GM19372 (cell line): ENCODE measurements around the gene NSD2.
"Not testable (repeated sequence)": the region's sequence is repeated elsewhere in the genome, so short reads cannot be mapped to it uniquely, and the experiment has no call there.

Experiments
- ATAC-seq: cut with Tn5 transposase; IDR thresholded peaks from one replicate; pipeline ENCODE4 v1.9.1; 2021; ENCODE audit warnings: mild to moderate bottlenecking, low read depth, moderate library complexity; ENCODE audit not compliant: unreplicated experiment

The NSD2 gene

DNA sequence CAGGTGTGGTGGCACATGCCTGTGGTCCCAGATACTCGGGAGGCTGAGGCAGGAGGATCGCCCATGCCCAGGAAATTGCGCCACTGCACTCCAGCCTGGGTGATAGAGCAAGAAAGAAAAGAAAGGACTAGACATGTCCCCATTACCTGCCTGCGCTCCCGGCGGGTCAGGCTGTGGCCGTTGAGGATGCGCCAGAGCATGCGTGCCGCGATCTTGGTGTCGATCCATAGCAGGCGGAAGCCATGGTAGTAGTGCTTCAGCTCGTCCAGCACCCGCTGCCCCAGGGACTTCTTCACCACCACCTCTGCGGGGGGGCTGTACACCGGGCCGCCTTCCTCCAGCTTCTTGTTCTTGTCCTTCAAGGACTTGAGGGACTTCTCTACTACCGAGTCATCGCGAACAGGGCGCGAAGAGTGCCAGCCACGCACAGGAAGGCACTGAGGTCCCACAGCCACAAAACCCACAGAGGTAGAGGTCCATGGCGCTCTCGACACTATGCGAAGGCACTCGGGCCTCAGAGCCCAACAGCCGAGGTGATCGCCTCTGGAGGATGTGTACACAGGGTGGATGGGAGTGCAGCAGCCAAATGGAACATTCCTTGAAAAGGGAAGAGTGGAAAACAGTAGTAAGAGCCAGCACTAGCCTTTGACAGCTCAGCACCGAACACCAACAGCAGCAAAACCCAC, 29.8 kb upstream of the NSD2 start:
- no peak for ATAC-seq

DNA sequence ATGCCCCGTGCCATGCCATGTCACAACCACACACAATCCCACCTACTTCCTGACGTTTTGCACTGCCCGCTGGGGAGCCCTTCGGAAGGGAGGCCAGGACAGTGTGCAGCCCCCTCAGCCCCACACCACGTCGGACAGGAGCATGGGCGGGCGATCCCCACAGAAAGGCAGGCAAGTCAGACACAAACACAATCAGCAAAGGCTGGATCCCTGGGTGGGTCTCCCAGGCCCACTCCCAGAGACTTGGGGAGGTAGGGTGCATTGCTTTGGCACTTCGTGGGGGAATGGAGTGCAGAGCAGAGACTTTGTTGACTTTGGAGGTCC, 29.3 kb upstream of the NSD2 start:
- ATAC-seq: no peak

DNA sequence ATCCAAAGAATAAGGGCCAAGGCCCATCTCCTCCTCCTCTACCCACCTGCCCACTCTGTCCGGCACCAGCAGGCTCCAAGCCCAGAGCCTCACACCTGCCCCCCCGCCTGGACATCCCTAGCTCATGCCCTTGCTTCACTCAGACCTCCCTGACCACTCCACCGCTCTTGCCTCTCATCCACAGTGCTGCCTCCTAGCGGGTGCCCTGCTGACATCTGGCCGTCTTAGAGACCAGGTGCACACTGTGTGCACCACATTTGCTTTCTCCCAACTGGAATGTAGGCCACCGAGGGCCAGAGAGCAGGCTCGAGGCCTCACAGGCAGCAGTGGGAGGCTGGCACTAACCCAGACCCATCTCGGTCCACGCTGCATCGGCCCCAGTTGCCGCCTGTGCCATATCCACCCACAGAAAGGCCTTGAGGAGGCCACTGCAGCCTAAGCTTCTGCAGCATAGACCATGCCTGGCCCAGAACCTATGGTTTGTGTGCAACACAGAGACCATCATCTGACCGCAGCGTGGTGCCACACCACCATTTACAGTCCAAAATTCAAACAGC, 28.8 kb upstream of the NSD2 start:
- no peak for ATAC-seq

DNA sequence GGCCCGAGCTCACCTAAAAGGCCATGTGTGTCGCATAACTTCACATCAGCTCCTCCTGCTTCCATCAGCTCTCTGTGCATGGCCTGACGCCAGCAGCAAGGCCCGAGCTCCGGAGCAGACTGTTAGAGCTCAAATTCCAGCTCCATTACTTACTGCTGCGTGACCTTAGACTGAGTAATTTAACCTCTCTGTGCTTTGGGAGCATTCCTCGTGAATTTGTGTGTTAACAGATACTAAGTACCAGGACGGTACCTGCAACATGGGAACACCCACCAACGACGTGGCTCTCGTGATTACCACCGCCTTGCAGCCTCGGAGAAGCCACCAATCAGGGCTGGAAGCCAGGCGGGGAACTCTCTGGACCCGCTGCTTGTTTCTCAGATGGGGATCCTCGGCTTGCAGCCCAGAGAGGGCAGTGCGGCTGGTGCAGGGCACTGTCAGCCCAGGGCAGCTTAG, 28.2 kb upstream of the NSD2 start:
- no peak for ATAC-seq

DNA sequence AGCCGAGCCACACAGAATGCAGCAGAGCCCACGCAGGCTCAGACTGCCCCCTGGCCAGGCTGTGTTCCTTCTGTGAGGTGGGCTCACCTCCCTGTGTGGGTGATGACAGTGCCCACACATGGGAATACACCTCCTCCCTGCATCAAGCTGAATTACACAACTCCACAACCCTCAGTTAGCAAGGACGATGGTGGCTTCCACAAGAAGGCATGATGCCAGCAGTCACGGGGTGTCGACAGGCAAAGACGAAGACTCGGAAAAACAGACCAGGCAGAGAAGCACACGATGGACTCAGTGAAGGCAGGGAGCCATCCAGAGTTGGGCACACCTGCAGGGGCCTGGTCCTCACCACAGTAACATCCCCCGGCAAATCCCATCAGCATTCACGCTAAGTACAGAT, 27.3 kb upstream of the NSD2 start:
- ATAC-seq: no peak

DNA sequence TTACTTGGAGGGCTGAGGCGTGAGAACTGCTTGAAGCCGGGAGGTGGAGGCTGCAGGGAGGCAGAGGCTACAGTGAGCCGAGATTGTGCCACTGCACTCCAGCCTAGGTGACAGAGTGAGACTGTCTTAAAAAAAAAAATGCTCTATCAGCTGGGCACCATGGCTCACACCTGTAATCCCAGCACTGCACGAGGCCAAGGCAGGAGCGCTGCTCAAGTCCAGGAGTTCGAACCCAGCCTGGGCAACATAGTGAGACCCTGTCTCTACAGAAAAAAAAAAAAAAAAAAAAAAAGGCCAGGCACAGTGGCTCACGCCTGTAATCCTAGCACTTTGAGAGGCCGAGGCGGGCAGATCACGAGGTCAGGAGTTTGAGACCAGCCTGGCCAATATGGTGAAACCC, 26.6 kb upstream of the NSD2 start:
- ATAC-seq: not testable (repeated sequence)

DNA sequence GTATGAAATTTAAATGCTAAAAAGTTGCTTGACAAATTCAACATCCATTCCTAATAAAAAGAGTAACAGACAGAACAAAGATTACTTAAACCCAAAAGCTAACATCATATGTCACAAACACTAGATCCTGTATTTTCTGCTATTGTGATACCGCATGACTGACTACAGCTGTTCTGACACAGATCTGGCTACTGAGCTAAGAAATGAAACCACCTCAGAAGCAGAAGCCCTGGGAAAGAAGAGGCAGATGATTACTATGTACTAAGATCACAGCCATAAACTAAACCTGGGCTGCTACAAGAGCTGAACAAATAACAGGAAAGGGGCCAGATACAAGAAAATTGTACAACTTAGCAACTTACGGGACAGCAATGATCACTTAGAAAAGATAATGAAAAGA, 24.6 kb upstream of the NSD2 start:
- no peak for ATAC-seq

DNA sequence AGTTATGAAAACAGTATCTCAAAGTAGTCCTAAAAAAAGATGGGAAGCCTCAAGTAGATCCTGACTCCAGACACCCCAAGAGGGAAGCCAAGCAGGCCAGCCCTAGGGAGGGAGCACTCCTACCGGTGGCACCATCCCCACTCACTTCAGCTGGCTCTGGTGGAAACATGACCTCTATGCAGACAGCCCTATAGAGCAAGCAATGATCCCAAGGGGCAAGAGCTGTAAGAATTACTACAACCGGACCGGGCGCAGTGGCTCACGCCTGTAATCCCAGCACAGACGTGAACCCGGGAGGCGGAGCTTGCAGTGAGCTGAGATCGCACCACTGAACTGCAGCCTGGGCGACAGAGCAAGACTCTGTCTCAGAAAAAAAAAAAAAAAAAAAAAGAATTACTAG, 20.9 kb upstream of the NSD2 start:
- no peak for ATAC-seq

DNA sequence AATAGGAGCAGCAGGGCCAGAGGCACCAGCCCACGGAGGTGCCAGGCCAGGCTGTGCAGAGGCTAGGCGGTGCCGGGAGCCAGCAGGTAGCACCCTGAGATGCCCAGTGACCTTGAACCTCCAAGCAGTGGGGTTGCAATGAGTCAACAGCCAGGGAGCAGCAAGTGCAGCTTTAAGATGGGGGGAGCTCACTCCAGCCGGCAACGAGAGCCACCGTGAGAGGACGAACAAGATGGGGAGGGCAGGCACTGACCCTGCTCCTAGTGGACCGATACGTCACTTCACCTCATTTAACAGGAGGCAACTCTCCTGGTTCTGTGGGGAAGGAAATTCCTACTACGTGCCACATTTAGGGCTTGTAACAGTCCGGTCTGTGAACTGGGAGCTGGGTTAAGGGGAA, 20.0 kb upstream of the NSD2 start:
- ATAC-seq: no peak

DNA sequence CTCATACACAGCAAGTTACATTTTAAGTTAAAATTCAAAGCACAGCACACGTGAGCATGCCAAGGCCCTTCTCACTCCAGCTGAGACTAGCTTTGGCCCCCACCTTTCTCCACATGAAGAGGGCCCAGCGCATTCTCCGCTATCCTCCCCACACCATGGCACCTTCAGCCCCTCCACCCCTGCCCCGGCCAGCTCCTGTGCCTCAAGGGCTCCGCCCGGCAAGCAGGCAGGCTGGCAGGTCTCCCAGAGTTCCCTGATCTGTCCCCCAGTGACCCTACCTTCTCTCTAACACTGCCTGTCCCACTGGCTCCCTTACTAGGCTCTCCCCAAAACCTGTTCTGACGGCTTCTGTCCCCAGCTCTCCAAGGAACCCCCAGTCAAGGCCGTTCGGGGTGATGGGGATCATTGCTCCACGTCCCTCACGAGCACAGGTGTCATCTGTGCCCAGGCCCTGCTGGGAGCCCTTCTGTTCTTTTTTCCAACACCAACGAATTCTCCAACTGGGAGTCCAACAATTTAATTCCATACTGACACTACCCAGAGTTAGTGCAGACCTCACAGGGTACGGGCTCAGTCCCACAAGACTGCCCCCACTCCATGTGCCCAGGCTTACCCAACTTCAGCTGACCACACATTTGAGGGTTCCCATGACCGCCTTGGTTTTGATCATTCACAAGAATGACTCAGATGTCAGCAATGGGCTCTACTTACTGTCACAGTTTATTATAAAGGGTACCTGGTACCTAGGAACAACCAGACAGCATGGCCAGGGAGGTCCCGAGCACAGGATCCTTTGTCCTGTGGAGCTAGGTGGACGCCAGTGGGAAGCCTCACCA, 19.4 kb upstream of the NSD2 start:
- ATAC-seq: no peak

DNA sequence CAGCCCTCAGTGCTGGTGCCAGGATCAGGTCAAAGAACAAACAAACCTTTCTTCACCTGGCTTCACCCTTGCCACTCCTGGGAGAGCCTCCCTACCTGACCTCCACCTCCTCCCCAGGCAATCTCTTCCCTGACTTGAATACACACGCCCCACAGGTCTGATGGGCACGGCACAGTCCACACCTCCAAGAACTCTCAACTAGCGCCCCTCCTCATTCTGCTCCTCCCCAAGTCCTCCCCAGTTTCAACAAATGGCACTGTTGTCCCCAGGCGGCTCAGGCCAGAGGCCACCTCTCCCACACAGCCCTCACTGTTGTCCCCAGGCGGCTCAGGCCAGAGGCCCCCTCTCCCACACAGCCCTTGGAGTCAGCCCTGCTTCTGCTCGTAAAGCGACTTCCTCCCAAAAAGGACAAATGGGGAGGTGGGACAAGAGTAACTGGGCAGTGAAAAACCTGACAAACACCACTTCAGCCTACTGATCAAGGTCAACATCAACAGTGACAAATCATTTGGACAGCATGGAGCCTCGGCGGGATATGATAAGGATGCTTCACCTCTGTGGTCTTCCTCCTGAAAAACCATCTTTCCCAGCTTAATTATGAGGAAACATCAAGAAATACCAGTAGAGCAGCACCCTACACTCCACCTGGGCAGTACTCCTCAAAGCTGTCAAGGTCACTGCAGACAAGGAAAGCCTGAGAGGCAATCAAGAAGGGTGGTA, 18.1 kb upstream of the NSD2 start:
- ATAC-seq: no peak

DNA sequence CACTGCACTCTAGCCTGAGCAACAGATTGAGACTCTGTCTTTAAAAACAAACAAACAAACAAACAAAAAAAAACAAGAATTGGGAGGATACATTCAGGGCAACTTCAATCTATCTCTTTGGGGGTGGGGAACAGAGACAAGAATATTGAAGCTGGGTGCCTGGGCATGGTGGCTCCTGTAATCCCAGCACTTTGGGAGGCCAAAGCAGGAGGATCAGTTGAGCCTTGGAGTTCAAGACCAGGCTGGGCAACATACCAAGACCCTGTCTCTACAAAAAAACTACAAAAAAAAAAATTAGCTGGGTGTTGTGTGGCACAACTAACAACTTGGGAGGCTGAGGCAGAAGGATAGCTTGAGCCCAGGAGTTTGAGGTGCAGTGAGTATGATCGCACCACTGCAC, 16.4 kb upstream of the NSD2 start:
- ATAC-seq: no peak

DNA sequence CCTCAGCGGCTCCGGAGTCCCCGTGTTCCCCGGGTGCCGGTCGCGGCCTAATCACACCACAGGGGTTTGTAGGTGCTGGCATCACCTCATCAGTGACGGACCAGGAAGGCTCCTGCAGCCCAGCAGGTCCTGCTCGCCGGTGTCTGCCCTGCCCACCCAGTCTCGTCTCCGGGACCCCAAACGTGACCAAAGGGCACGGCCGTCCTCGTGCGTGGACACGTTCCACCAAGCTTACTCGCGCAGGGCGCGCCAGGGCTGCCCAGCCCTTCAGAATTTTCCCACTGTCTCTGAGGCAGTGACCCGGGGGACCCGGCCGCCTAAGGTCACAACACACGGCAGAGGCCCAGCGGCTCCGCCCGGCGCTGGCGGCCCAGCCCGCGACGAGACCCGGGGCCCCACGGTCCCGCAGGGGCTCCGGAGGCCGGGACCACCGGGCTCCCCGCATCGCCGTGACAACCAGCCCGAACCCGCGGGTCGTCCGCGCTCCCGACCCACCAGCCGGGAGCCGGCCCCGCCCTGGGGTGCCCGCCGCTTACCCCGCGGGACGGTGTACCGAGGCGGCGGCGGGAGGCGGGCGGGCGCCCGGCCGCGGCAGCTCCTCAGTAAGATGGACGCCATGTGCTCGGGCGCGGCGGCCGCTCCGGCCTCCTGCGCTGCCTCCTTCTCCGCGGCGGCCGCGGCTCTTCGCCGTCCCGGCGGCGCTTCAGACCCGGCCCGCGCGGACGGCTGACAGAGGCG, 15.7 kb upstream of the NSD2 start:
- peak; percentile 24 for ATAC-seq

DNA sequence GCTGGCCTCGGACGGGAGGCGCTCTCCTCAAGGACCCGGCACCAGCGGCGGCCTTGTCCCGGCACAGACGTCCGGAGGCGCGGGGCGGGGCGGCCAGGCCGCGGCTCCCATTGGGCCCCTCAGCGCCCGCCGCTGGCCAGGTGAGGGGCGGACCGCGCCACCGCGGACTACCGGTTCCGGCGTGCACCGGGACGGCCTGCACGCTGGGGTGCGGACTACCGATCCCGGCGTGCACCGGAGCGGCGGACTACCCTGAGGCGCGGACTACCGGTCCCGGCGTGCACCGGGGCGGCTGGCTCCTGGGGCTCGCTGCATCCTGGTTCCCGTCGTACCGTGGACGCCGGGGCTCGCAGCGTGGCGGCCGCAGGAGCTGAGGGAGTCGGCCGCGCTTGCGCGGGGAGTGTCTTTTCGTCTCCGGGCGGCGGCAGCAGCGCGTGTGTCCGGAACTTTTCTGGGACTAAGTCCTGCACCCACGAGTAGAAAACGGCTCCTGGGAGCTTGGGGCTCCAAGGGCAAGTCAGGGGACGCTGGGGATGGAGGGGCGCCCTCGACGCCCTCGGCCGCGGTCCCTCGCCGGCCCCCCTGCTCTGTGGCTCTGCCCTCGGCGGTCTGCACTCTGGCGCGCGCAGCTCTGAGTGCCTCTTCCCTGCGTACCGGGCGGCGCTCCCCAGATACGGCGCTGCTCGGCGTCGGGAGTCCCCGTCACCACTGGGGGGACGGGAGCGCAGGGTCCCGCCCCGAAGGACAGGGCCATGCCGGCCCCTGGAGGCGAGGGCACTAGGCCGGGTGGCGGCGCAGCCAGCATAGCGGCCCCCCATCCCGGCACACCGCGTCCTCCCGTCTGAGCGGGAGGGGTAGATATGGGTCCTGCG, 14.9 kb upstream of the NSD2 start, which contains the start of gene LETM1:
Gene LETM1, minus strand, starts transcription at position 86 of the 872 bp plus-strand sequence. CDS start 206 bp downstream, outside the sequence.
- peak; percentile 85 for ATAC-seq

DNA sequence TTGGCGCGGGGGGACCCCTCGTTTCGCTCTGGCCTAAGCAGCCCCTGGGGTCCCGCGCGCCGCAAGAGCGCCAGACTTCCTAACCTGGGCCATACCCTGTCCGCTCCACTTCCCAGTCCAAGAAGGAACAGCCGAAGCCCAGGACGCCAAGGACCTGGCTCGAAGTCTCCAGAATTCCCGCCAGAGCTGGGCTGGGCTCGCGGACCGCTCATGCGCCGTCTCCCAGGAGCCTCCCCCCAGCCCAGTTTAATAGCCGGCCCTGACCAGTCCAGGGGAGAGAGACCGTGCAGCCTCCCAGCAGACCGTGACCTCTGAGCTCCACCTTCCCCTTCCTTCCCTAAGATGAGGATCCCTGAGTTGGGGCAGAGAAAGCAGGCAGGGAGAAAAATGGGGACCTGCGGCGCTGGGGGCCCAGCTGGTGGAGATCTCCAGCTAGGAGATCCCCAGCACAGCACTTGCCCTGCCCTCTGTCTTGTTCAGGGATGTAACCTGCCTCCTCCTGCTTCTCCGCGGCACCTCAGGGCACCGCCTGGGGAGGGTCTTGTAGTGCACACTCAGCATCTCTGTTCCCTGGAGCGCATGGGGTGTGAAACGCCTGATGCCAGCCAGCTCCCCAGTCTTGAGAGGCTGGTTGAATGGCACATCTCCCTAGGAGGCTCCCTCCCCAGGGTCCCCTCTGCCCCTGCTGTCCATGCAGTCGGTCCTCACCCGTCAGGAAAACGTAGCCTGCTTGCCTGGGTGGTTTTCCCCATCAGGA, 14.1 kb upstream of the NSD2 start:
- ATAC-seq: no peak

DNA sequence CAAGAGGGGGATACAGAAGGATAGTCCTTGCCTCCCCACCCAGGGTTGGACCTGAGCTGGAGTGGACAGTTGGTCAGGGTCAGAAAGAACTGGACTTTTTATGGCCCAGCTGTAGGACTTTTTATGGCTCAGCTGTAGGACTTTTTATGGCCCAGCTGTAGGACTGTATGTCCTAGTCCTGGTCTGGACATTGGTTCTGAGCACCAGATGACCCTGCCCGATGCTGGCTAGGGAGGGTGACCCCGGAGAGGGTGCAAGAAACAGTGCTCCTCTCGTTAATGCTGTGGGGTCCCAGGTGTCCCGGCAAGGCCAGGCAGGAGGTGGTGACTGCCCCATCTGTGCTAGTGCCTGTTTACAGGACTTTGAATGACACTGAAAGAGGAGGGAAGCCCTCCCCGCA, 13.3 kb upstream of the NSD2 start:
- ATAC-seq: no peak

DNA sequence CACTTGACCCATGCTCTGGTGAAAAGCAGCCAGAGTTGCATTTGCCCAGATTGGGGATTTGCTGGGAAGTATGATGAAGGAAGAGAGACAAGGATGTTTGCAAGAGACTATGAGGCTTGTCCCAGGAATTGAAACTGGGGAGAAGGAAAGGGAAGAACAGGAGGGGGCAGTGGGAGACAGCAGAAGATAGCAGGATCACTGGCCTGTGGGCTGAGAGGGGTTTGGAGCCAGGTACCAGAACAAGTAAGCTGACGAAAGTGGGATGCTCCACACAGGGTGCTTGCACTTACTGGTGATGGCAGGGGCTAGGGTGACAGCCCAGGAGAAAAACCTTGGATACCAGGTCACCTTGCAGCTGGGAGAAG, 11.8 kb upstream of the NSD2 start:
- ATAC-seq: no peak

DNA sequence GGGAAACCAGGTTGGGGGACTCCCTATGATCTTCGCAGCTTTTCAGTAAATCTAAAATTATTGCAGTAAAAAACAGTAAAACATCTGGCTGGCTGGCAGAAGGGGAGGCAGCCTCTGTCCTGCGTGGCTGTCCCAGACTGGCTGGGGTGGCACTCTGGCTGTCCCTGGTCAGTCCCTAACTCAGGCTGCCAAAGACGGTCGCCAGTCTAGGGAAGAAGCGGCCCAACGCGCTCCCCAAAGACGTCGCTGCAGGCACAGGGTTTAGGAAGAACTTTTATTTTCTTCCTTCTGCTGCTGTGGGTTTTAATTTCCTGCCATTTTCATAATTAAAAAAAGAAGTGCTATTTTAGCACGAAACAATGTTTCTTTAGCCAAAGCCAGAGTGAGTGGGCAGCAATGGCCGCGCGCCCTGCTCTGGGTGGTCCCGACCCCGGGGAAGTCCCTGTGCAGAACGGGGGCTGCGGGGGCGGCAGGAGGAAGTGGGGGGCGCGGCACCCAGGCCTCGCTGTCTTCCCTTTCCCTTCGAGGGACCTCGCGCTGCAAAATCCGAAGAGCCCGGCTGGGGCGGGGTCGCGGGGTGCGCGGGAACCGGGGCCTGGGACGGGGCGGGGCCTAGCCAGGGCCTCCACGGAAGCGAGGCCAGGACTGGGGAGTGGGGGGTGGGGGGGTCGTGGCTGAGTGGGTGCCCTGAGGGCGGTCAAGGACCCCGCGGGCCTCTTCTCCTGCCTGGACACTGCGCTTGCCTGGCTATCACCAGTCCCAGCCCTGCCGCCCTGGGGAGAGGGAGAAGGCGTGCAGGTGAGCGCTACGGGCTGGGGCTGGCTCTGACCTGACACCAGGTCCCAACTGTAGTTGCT, 8.9 kb upstream of the NSD2 start:
- no peak for ATAC-seq
